PC-3 (cell line): Measurements from ENCODE around the gene FICD. TPM values are rescaled to one million over a fixed set of nuclear protein-coding genes. Genes with fewer than 3 reads are reported as not detected.

Experiments
- ATAC-seq: fragments of 200-7000 bp; cut with Tn5 transposase; 2 replicates; pipeline ENCODE4 v1.9.1; 2020; ENCODE audit warnings: mild to moderate bottlenecking, moderate library complexity
- BruUV-seq: library from RNA; stranded (reverse); fragments of 400-500 nt; replicated peaks from 2 replicates; lab custom pipeline; 2021; lab: Mats Ljungman, UMichigan
- CTCF ChIA-PET: fragments of 300-600 bp; sonication (Branson Sonifier 250); formaldehyde crosslinking; loops from one replicate; lab custom pipeline; 2022; ENCODE audit warnings: antibody characterized with exemption; lab: Charles Lee
- POLR2A ChIA-PET: fragments of 300-600 bp; sonication (Branson Sonifier 250); formaldehyde crosslinking; loops from one replicate; lab custom pipeline; 2022; ENCODE audit warnings: antibody characterized with exemption; ENCODE audit not compliant: unreplicated experiment; lab: Charles Lee
- DNase-seq: peaks from one replicate; pipeline ENCODE4 v3.0.0-alpha.2; 2015
- H2AFZ ChIP-seq: fragments of 300-600 bp; sonication (generic); 2 replicates; pipeline ENCODE4 v1.6.0; 2016; ENCODE audit warnings: antibody characterized with exemption, low read length
- H3F3A ChIP-seq: fragments of 300-600 bp; sonication (generic); one replicate; pipeline ENCODE4 v1.6.0; 2017; ENCODE audit warnings: antibody characterized with exemption, low read length, control low read depth, mild to moderate bottlenecking; ENCODE audit not compliant: unreplicated experiment
- H3K27ac ChIP-seq: fragments of 300-600 bp; sonication (generic); 2 replicates; pipeline ENCODE4 v1.5.1; 2016; ENCODE audit warnings: mild to moderate bottlenecking, low read length
- H3K27me3 ChIP-seq: fragments of 300-600 bp; sonication (generic); 2 replicates; pipeline ENCODE4 v1.6.1; 2016; ENCODE audit warnings: low read length, mixed read lengths
- H3K36me3 ChIP-seq: fragments of 300-600 bp; sonication (generic); 2 replicates; pipeline ENCODE4 v1.6.1; 2016; ENCODE audit warnings: low read depth, mixed run types, low read length, mixed read lengths
- H3K4me1 ChIP-seq: fragments of 300-600 bp; sonication (generic); 2 replicates; pipeline ENCODE4 v1.5.1; 2016; ENCODE audit warnings: low read length; ENCODE audit not compliant: insufficient read depth
- H3K4me2 ChIP-seq: fragments of 300-600 bp; sonication (generic); 2 replicates; pipeline ENCODE4 v1.6.0; 2016; ENCODE audit warnings: low read length
- H3K4me3 ChIP-seq: fragments of 300-600 bp; sonication (generic); 2 replicates; pipeline ENCODE4 v1.5.1; 2016; ENCODE audit warnings: mild to moderate bottlenecking, low read length, mixed read lengths
- H3K79me2 ChIP-seq: fragments of 300-600 bp; sonication (generic); 2 replicates; pipeline ENCODE4 v1.6.1; 2017; ENCODE audit warnings: low read length, mixed read lengths
- H3K9ac ChIP-seq: fragments of 300-600 bp; sonication (generic); 2 replicates; pipeline ENCODE4 v1.6.0; 2016; ENCODE audit warnings: mild to moderate bottlenecking, low read length
- H3K9me2 ChIP-seq: fragments of 300-600 bp; sonication (generic); replicated peaks from 2 replicates; pipeline ENCODE4 v1.6.1; 2016; ENCODE audit warnings: mixed run types, low read length, mixed read lengths
- H3K9me3 ChIP-seq: fragments of 300-600 bp; sonication (generic); 2 replicates; pipeline ENCODE4 v1.6.1; 2016; ENCODE audit warnings: low read length, mixed read lengths
- H4K20me1 ChIP-seq: fragments of 300-600 bp; sonication (generic); 2 replicates; pipeline ENCODE4 v1.6.1; 2016; ENCODE audit warnings: low read length, mixed read lengths
- CTCF ChIP-seq: fragments of 300-600 bp; sonication (generic); conservative IDR thresholded peaks from 2 replicates; pipeline ENCODE4 v1.5.1; 2017; ENCODE audit warnings: antibody characterized with exemption, low read depth, mild to moderate bottlenecking, low read length
- EZH2 ChIP-seq: fragments of 300-600 bp; sonication (generic); IDR thresholded peaks from one replicate; pipeline ENCODE4 v1.6.1; 2017; ENCODE audit warnings: antibody characterized with exemption, mild to moderate bottlenecking, low read length; ENCODE audit not compliant: unreplicated experiment
- EZH2phosphoT487 ChIP-seq: fragments of 300-600 bp; sonication (generic); IDR thresholded peaks from 2 replicates; pipeline ENCODE4 v1.6.1; 2018; ENCODE audit warnings: mild to moderate bottlenecking, antibody characterized with exemption, low read length, borderline replicate concordance
- intact Hi-C: fragments of 100-400 bp; cut with micrococcal nuclease; formaldehyde crosslinking; loops from 2 replicates; pipeline ENCODE4 v1.9.0; 2023
- total RNA-seq: library from RNA; depleted of rRNA; stranded (reverse); fragments of >200 nt; gene quantifications from 2 replicates; pipeline ENCODE4 v1.2.3, GENCODE V29; 2014

FICD gene
- total RNA-seq, 1 experiment from 2014 or later: 6.4 TPM

GRCh38 chr12:108538616-108539195 is 23.6 kb downstream of the FICD start:
- CTCF ChIA-PET: no interaction called here
- Histone ChIP-seq H3K79me2 (peaks cover 59% of the 10 kb centered on the region), H3K27ac (no peak overlapping the region), H3K9me3 (no peaks in the 10 kb centered on the region), H3K4me3 (no peak overlapping the region), H3K4me1 (no peaks in the 10 kb centered on the region), H2AFZ (no peak overlapping the region), H3K36me3 (peaks cover 86% of the 10 kb centered on the region), H4K20me1 (peaks cover 28% of the 10 kb centered on the region), H3F3A (no peaks in the 10 kb centered on the region), H3K9ac (no peak overlapping the region), H3K9me2 (no peaks in the 10 kb centered on the region), H3K4me2 (no peak overlapping the region), H3K27me3 (no peaks in the 10 kb centered on the region)
- BruUV-seq: no TSS peak
- ATAC-seq (no peak), DNase-seq (no peak)
- POLR2A ChIA-PET: no interaction called here
- TF ChIP-seq EZH2 (no peak), EZH2phosphoT487 (no peak), CTCF (no peak)
- intact Hi-C loops: no loop called here

- H2AFZ ChIP-seq: no peak overlapping the region
- peaks cover 84% of the 10 kb centered on the region for H3K36me3 ChIP-seq
- ATAC-seq (no peak), DNase-seq (no peak)
- H3F3A ChIP-seq: no peaks in the 10 kb centered on the region
- intact Hi-C loops: no loop called here
- ChIA-PET POLR2A (no interaction called here), CTCF (no interaction called here)
- no peaks in the 10 kb centered on the region for H3K4me1 ChIP-seq
- no peak overlapping the region for H3K27ac ChIP-seq
- no TSS peak for BruUV-seq
- H4K20me1 ChIP-seq: peaks cover 24% of the 10 kb centered on the region
- H3K9ac ChIP-seq: no peak overlapping the region
- peaks cover 80% of the 10 kb centered on the region for H3K79me2 ChIP-seq
- no peak overlapping the region for H3K4me2 ChIP-seq
- no peaks in the 10 kb centered on the region for H3K9me2 ChIP-seq
- H3K4me3 ChIP-seq: no peak overlapping the region
- no peaks in the 10 kb centered on the region for H3K9me3 ChIP-seq
- no peak for TF ChIP-seq EZH2phosphoT487
- TF ChIP-seq CTCF: no peak
- no peak for TF ChIP-seq EZH2
- H3K27me3 ChIP-seq: no peaks in the 10 kb centered on the region
Observed at GRCh38 chr12:108542320-108542719, 27.2 kb downstream of the FICD start.

GRCh38 chr12:108543652-108544051 is 28.6 kb downstream of the FICD start:
- BruUV-seq: no TSS peak
- no peak for DNase-seq
- H3K9ac ChIP-seq: no peak overlapping the region
- H3K27me3 ChIP-seq: no peaks in the 10 kb centered on the region
- no peaks in the 10 kb centered on the region for H3K9me2 ChIP-seq
- intact Hi-C loops: no loop called here
- no peak overlapping the region for H3K4me2 ChIP-seq
- peaks cover 84% of the 10 kb centered on the region for H3K36me3 ChIP-seq
- ATAC-seq: no peak
- no peak overlapping the region for H3K27ac ChIP-seq
- ChIA-PET CTCF (no interaction called here), POLR2A (no interaction called here)
- no peak overlapping the region for H3K4me3 ChIP-seq
- no peaks in the 10 kb centered on the region for H3K9me3 ChIP-seq
- no peak for TF ChIP-seq CTCF
- no peak for TF ChIP-seq EZH2phosphoT487
- no peak for TF ChIP-seq EZH2
- no peaks in the 10 kb centered on the region for H3K4me1 ChIP-seq
- H2AFZ ChIP-seq: no peak overlapping the region
- H3F3A ChIP-seq: no peaks in the 10 kb centered on the region
- H3K79me2 ChIP-seq: peaks cover 83% of the 10 kb centered on the region
- H4K20me1 ChIP-seq: peaks cover 25% of the 10 kb centered on the region
